Measurements from ENCODE around the gene PEAK1. TPM values are rescaled to one million over a fixed set of nuclear protein-coding genes. Genes with fewer than 3 reads are reported as not detected.
A peak's percentile ranks its signal among the peaks of the same experiment; 100 is the strongest.

PEAK1 gene
- total and polyA plus RNA-seq, 4 donors = 8.6 to 147 (median 40.2) TPM

DNA sequence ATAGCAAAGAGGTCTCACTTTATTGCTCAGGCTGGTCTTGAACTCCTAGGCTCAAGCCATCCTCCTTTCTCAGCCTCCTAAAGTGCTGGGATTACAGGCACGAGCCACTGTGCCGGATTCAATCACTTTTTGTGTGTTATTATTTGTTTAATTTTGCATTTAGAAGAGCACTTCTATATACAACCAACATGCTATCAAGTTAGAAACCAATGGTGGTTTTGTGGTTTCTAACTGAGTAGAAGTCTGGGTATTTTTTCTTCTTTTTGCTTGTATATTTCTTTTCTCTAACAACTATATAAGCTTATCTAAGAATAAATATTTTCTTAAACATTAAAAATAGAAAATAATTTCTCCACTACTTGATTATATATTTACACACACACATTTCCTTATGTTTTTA lies 86.7 kb downstream of the PEAK1 start:
- TF ChIP-seq CTCF (IDR thresholded peaks at IDR 0.05; ENCODE audit: control extremely low read depth, extremely low read depth) = no peak
- no peak for DNase-seq
- H3K27ac ChIP-seq (ENCODE audit: low read depth in 1 of 2, low read length in 1 of 2) = no peak overlapping the region
- peaks cover 0 to 4% (median 0%) of the 10 kb centered on the region in 4 donors for H3K36me3 ChIP-seq (ENCODE audit: control insufficient read depth in 4 of 4, insufficient read depth in 4 of 4, low read length in 4 of 4)
- H3K9me3 ChIP-seq (ENCODE audit: control insufficient read depth in 4 of 4, insufficient read depth in 3 of 4, low read length in 3 of 4) = no peaks in the 10 kb centered on the region
- H3K9ac ChIP-seq (ENCODE audit: insufficient read depth in 1 of 2, low read length in 2 of 2) = no peak overlapping the region
- H3K27me3 ChIP-seq (ENCODE audit: control insufficient read depth in 3 of 3, insufficient read depth in 3 of 3, low read length in 2 of 3) = no peaks in the 10 kb centered on the region
- WGBS, 2 donors = 91 to 95% methylated on average over 2 of the region's 2 CpGs
- peaks cover 2 to 23% (median 10%) of the 10 kb centered on the region in 5 donors for H3K4me1 ChIP-seq (ENCODE audit: control insufficient read depth in 5 of 5, insufficient read depth in 5 of 5, low read length in 5 of 5)
- no peak overlapping the region for H3K4me3 ChIP-seq
- no peak for ATAC-seq (ENCODE audit: insufficient read depth, low FRiP score)

DNA sequence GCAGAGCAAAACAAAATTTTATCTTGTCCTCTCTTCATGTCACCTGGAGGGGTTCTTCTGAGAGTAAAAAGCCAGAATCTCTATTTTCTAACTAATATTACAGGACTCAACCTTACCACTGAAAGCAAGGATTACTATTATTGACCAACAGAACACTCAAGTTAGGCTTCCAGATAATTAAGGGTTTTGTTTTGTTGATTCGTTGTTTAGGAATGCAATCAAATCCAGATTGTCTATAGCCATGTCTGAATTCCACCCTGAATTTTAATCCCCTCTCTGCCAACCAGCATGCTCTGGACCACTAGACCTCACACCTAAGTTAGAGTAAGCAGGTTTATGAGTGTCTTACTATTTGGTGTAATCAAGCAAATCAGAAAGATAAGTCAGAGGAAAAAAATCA lies 90.7 kb downstream of the PEAK1 start:
- Histone ChIP-seq H3K27me3 (ENCODE audit: control insufficient read depth in 3 of 3, insufficient read depth in 3 of 3, low read length in 2 of 3) (no peaks in the 10 kb centered on the region), H3K4me3 (no peak overlapping the region), H3K9me3 (ENCODE audit: control insufficient read depth in 4 of 4, insufficient read depth in 3 of 4, low read length in 3 of 4) (no peaks in the 10 kb centered on the region), H3K36me3 (ENCODE audit: control insufficient read depth in 4 of 4, insufficient read depth in 4 of 4, low read length in 4 of 4) (no peaks in the 10 kb centered on the region), H3K27ac (ENCODE audit: low read depth in 1 of 2, low read length in 1 of 2) (no peak overlapping the region), H3K9ac (ENCODE audit: insufficient read depth in 1 of 2, low read length in 2 of 2) (no peak overlapping the region), H3K4me1 (ENCODE audit: control insufficient read depth in 5 of 5, insufficient read depth in 5 of 5, low read length in 5 of 5) (peaks cover 0 to 28% (median 7%) of the 10 kb centered on the region in 5 donors)
- no peak for TF ChIP-seq CTCF (IDR thresholded peaks at IDR 0.05; ENCODE audit: control extremely low read depth, extremely low read depth)
- 70 to 72% methylated on average over 1 of the region's 1 CpG for WGBS, 2 donors
- ATAC-seq (ENCODE audit: insufficient read depth, low FRiP score) (no peak), DNase-seq (no peak)

DNA sequence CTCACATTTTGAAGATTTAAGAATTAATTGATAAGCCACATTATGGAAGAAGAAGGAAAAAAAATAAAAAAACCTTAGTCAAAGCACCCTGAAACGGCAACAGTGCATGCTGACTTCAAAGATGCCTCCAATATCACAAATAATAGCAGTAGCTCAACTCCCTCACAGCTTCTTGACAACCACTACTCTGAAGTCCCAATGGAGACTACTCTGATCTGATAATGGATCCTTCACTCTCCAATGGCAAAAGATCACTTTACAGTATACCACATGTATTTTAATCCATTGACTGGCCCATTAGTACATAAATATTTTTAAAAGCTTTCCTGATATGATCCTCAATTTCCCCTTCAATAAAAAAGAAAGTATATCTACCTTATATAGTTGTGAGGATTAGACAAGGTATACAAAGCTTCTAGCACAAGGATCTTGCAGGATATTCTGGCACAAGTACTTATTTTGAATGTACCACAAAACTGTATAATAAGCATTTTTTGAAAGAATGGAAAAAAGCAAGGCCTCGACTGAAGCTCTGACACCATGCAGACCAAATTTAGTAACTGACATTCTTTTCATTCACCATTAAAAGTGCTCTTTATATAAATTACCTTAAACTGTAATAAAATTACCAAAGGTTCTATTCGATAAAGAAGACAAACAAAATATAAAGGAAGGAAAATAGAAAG lies 91.9 kb downstream of the PEAK1 start:
- Histone ChIP-seq H3K27ac (ENCODE audit: low read depth in 1 of 2, low read length in 1 of 2) (no peak overlapping the region), H3K36me3 (ENCODE audit: control insufficient read depth in 4 of 4, insufficient read depth in 4 of 4, low read length in 4 of 4) (no peaks in the 10 kb centered on the region), H3K4me1 (ENCODE audit: control insufficient read depth in 5 of 5, insufficient read depth in 5 of 5, low read length in 5 of 5) (peaks cover 0 to 28% (median 7%) of the 10 kb centered on the region in 5 donors), H3K9ac (ENCODE audit: insufficient read depth in 1 of 2, low read length in 2 of 2) (no peak overlapping the region), H3K9me3 (ENCODE audit: control insufficient read depth in 4 of 4, insufficient read depth in 3 of 4, low read length in 3 of 4) (no peaks in the 10 kb centered on the region), H3K27me3 (ENCODE audit: control insufficient read depth in 3 of 3, insufficient read depth in 3 of 3, low read length in 2 of 3) (no peaks in the 10 kb centered on the region), H3K4me3 (no peak overlapping the region)
- WGBS, 2 donors = 82 to 94% methylated on average over 3 of the region's 3 CpGs
- ATAC-seq (ENCODE audit: insufficient read depth, low FRiP score) (no peak), DNase-seq (no peak)
- TF ChIP-seq CTCF (IDR thresholded peaks at IDR 0.05; ENCODE audit: control extremely low read depth, extremely low read depth) = no peak

GRCh38 chr15:77327168-77327567 lies 92.7 kb downstream of the PEAK1 start:
- peak in 2 of 3 donors; percentile 36 to 48 for DNase-seq
- no peak for ATAC-seq (ENCODE audit: insufficient read depth, low FRiP score)
- Histone ChIP-seq H3K4me3 (no peak overlapping the region), H3K4me1 (ENCODE audit: control insufficient read depth in 5 of 5, insufficient read depth in 5 of 5, low read length in 5 of 5) (peaks cover 0 to 28% (median 7%) of the 10 kb centered on the region in 5 donors), H3K9ac (ENCODE audit: insufficient read depth in 1 of 2, low read length in 2 of 2) (no peak overlapping the region), H3K27ac (ENCODE audit: low read depth in 1 of 2, low read length in 1 of 2) (no peak overlapping the region), H3K27me3 (ENCODE audit: control insufficient read depth in 3 of 3, insufficient read depth in 3 of 3, low read length in 2 of 3) (no peaks in the 10 kb centered on the region), H3K36me3 (ENCODE audit: control insufficient read depth in 4 of 4, insufficient read depth in 4 of 4, low read length in 4 of 4) (no peaks in the 10 kb centered on the region), H3K9me3 (ENCODE audit: control insufficient read depth in 4 of 4, insufficient read depth in 3 of 4, low read length in 3 of 4) (no peaks in the 10 kb centered on the region)
- 57 to 82% methylated on average over 2 of the region's 2 CpGs for WGBS, 2 donors
- no peak for TF ChIP-seq CTCF (IDR thresholded peaks at IDR 0.05; ENCODE audit: control extremely low read depth, extremely low read depth)

Measured in lung (tissue), 12 donors.